Right ventricle myocardium inferior (tissue), 1 donor: ENCODE data around the gene MYO1H. TPM values are rescaled to one million over a fixed set of nuclear protein-coding genes. Genes with fewer than 3 reads are reported as not detected.

Experiments used
- ATAC-seq: fragments of 200-7000 bp; cut with Tn5 transposase; one replicate; pipeline ENCODE4 v1.9.1; 2020; ENCODE audit warnings: mild to moderate bottlenecking, moderate library complexity
- DNase-seq: peaks from one replicate; pipeline ENCODE4 v3.0.0; 2021; ENCODE audit errors: missing footprints
- intact Hi-C: fragments of 100-400 bp; cut with DNase I; formaldehyde crosslinking; loops from one replicate; pipeline ENCODE4 v1.11.0; 2022
- total RNA-seq: library from RNA; stranded (reverse); fragmentation: NEBNext Ultra II Directional; extraction: Animal tissue kit (Norgen Biotek cat#: 25700); gene quantifications from one replicate; pipeline ENCODE4 v1.2.1, GENCODE V29; 2021
- donor health status: DM: no; HTN: yes; CAD: no; lungs with severe emphysema.

Gene MYO1H
- total RNA-seq, 1 donor from 2014 or later, result 0.16 TPM

- ATAC-seq (no peak), DNase-seq (no peak)
- intact Hi-C loops, result no loop called here
Measured at GRCh38 chr12:109331301-109331952, 16.3 kb upstream of the MYO1H start.

DNA sequence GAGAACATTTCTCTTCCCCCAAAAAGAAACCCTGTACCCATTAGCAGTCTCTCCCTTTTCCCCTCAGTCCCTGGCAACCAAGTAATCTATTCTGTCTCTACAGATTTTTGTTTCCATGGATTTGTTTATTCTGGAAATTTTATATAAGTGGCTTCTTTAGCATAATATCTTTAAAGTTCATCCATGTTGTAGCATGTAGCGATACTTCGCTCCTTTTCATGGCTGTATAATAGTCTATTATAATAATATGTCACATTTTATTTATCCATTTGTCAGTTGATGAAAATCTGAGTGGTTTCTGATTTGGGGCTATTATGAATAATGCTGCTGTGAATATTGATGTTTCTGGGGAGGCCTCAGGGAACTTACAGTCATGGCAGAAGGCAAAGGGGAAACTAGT, 12.8 kb upstream of the MYO1H start:
- ATAC-seq (no peak), DNase-seq (no peak)
- intact Hi-C loops, result no loop called here

DNA sequence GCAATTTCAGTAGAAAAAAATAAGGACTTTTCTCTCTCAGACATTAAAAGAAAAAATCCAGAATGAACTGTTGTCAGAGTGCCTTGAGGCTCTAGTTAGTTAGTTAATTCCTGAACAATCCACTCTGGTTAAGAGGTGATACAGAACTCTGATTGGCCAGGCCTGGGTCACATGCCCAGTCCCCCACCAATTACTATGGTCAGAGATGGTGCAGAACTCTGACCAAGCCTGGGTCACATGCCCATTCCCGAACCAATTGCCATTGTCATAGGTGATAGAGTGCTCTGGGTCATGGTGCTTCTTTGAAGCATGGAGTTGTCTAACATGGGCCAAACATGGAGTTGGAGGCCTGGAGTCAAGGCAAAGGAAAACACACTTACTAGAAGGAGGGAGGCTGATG, 11.1 kb upstream of the MYO1H start:
- intact Hi-C loops, result no loop called here
- DNase-seq (no peak), ATAC-seq (no peak)

DNA sequence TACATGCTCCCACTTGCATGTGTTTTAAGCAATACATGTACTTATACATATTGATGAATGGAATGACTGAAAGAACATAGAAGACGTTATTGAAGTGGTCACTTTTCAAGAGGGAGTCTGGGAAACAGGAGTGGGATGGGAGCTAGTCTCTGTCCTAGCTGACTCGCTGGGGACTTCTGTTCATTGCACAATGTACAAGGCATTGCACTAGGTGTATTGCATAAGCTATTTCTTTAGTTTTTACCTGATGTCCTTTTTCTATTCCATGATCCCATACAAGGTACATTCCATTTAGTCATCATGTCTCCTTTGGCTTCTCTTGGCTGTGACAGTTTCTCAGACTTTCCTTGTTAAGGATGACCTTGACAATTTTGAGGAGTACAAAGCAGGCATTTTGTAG, 4.0 kb upstream of the MYO1H start:
- intact Hi-C loops, result no loop called here
- ATAC-seq (no peak), DNase-seq (no peak)

- ATAC-seq, result no peak
- intact Hi-C loops, result no loop called here
- no peak for DNase-seq
Measured at GRCh38 chr12:109345428-109345827, 2.3 kb upstream of the MYO1H start.

GRCh38 chr12:109346920-109347319, 780 bp upstream of the MYO1H start:
- ATAC-seq (no peak), DNase-seq (no peak)
- intact Hi-C loops, result no loop called here

DNA sequence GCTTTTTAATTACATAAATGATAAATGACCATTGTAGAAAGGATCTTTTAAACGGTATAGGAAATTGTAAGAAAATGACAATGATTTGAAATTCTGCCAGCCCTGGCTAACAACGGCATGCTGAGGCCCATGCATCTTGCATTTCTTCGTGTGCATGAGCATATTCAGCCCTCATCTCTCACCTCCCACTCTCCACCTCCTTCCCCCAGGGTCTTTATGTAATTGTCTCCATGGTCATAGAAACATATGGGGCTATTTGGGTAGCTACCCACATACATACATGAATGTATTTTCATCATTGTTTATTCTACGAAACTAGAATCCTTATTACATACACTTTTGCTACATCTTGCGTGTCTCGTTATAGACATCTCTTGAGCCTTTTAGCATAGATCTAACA, 4.5 kb downstream of the MYO1H start:
- intact Hi-C loops, result no loop called here
- ATAC-seq, result no peak
- no peak for DNase-seq

GRCh38 chr12:109356577-109356976, 8.9 kb downstream of the MYO1H start:
- no peak for ATAC-seq
- DNase-seq, result no peak
- intact Hi-C loops, result no loop called here

GRCh38 chr12:109357032-109357431, 9.3 kb downstream of the MYO1H start:
- DNase-seq (no peak), ATAC-seq (peak; percentile 67)
- intact Hi-C loops, result no loop called here

GRCh38 chr12:109358154-109358869, 10.6 kb downstream of the MYO1H start:
- ATAC-seq, result no peak
- intact Hi-C loops, result no loop called here
- no peak for DNase-seq

DNA sequence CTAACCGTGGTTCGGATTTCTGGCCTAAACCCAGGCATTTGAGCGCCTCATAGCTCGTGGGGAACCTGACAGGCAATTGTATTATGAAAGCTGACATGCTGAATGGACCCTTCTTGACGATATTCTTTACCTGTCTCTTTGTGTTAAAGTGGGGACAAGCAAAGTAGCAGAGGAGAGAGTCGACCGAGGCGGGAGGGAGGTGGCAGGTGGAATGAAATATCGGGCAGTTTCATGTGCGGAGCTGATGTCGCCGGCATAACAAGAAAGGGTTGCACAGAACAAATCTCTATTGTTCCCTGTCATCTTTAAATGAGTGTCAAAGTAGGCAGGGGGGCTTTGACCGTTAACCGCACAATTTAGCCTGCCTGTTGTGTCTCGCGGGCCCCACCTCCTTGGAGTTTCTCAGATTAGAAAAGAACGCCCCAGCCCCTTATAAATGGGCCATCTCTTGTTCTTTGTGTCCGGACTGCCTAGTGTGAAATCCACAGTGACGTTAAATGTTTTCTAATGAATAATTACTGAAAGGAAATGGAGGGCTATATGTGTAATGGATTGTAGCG, 11.5 kb downstream of the MYO1H start:
- DNase-seq, result no peak
- intact Hi-C loops, result no loop called here
- ATAC-seq, result no peak

- no peak for ATAC-seq
- intact Hi-C loops, result no loop called here
- DNase-seq, result no peak
Measured at GRCh38 chr12:109369831-109370230, 22.1 kb downstream of the MYO1H start.

DNA sequence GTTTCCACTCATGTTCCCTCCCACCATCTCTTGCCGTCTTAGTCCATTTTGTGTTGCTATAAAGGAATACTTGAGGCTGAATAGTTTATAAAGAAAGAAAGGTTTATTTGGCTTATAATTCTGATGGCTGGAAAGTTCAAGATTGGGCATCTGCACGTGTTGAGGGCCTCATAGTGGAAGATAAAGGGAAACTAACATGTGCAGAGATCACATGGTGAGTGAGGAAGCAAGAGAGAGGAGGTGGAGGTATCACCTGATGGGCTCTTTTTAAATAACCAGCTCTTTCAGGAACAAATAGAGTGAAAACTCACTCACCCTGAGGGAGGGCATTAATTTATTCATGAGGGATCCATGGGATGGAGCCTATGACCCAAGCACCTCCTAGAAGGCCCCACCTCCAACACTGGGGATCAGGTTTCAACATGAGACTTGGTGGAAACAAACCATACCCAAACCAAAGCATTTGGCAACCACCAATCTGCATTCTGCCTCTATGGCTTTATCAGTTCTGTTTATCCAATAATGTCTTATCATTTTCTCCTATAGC, 29.5 kb downstream of the MYO1H start:
- DNase-seq, result no peak
- intact Hi-C loops, result no loop called here
- ATAC-seq, result no peak

GRCh38 chr12:109378569-109378968, 30.9 kb downstream of the MYO1H start:
- ATAC-seq, result no peak
- DNase-seq, result no peak
- intact Hi-C loops, result no loop called here

DNA sequence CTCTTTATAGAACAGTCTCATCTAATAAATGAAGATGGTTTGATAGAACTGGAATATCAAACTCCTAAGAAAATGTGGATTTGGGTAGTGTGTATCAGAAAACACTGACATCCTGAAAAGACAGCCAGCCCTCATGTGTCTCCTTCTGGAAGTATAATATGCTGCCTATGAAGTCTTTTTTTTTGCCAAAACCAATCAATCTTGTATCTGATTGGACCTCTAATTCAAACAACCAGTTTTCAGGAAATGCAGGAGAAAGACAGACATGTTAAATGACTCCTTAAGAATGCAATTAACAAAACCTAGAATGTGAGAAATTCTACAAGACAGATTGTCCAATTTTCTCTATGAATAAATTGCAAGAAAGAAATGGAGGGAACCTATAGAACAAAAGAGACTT, 34.3 kb downstream of the MYO1H start:
- no peak for DNase-seq
- intact Hi-C loops, result no loop called here
- no peak for ATAC-seq

DNA sequence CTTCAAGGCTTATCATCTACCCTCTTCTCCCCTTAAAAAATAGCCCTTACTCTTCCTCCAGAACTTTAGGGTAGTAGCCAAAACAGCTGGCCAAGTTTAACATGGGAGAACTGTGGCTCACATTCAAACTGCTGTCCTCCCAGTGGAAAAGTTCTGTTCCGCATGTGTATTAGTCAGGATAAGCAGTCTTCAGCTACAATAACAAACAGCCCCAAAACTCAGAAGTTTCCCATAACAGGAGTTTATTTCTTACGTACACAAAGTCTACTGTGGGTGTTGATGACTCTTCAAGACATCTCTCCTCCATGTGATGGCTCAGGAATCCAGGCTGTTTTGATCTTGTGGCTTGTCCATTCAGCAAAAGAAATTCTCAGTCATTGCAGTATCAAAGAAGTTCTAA, 35.5 kb downstream of the MYO1H start:
- no peak for DNase-seq
- intact Hi-C loops, result no loop called here
- ATAC-seq, result no peak

GRCh38 chr12:109385339-109386058, 37.8 kb downstream of the MYO1H start:
- DNase-seq, result no peak
- intact Hi-C loops, result loop anchor here (1.0 kb wide), 1 partner anchor 120 kb away; no protein-coding TSS in a partner anchor

GRCh38 chr12:109386059-109386433, 38.3 kb downstream of the MYO1H start:
- intact Hi-C loops, result no loop called here
- ATAC-seq (no peak), DNase-seq (no peak)

More at GRCh38 chr12:109385339-109386058, 37.8 kb downstream of the MYO1H start:
- peak; percentile 69 for ATAC-seq

DNA sequence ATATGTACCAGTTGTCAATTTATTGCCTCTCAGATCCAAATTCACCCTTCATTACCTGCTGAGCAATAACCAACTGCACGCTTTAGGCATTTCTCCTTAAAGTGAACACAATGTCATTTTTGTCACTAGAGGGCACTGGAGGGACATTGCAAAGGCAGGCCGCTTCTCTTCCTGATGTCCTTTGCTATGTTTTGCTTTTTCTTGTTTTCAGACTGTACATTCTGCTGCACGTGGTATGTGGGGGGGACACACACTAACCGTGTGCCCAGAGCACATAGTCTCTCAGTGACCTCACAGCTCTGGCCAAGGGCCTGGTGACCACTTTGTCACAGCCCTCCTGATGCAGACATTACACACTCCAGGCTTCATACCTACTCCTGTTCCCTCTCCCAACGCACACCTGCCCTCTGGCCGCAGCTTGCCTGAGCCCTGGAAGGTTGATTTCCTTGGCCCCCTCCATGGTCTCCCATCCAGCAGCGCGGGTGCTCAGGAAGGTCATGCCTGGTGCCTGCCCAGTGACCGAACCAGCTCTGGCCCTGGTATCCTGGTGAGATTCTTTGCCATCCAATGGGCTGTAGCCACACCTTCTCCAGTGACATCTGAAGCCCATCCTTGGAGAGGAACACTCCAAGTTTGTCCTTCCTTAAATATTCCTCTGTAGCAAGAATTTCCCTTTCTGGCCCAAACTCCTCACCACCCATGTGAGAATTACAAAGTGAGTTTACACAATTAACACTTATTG, 39.9 kb downstream of the MYO1H start:
- intact Hi-C loops, result no loop called here
- peak; percentile 32 for ATAC-seq
- DNase-seq, result no peak
